Pulmonary artery endothelial cell (primary cell): ENCODE results near the gene CELSR2. TPM values are rescaled to one million over a fixed set of nuclear protein-coding genes. Genes with fewer than 3 reads are reported as not detected.

ENCODE experiments used
- DNase-seq: peaks from one replicate; pipeline ENCODE4 v3.0.0-alpha.2; 2011; ENCODE audit warnings: low read depth, low spot score
- total RNA-seq: library from RNA; depleted of rRNA; stranded (reverse); fragments of >200 nt; gene quantifications from 2 replicates; pipeline ENCODE4 v1.2.3, GENCODE V29; 2014

The CELSR2 gene
- total RNA-seq, 1 donor from 2014 or later, result 1.3 TPM

- no peak for DNase-seq
Measured at GRCh38 chr1:109229531-109230127, 19.7 kb upstream of the CELSR2 start.

GRCh38 chr1:109231066-109231465 lies 18.3 kb upstream of the CELSR2 start:
- no peak for DNase-seq

- no peak for DNase-seq
Measured at GRCh38 chr1:109235137-109235536, 14.2 kb upstream of the CELSR2 start.

- DNase-seq, result no peak
Measured at GRCh38 chr1:109237512-109237911, 11.8 kb upstream of the CELSR2 start.

GRCh38 chr1:109238382-109238781 lies 11.0 kb upstream of the CELSR2 start:
- no peak for DNase-seq

GRCh38 chr1:109239047-109239408 lies 10.3 kb upstream of the CELSR2 start:
- no peak for DNase-seq

- no peak for DNase-seq
Measured at GRCh38 chr1:109239409-109240068, 9.8 kb upstream of the CELSR2 start.

- no peak for DNase-seq
Measured at GRCh38 chr1:109240158-109241152, 8.9 kb upstream of the CELSR2 start.

- no peak for DNase-seq
Measured at GRCh38 chr1:109241344-109241743, 8.0 kb upstream of the CELSR2 start.

- DNase-seq, result no peak
Measured at GRCh38 chr1:109241841-109242345, 7.4 kb upstream of the CELSR2 start.

GRCh38 chr1:109242387-109242786 lies 7.0 kb upstream of the CELSR2 start:
- no peak for DNase-seq

GRCh38 chr1:109243221-109243620 lies 6.1 kb upstream of the CELSR2 start:
- DNase-seq, result no peak

- DNase-seq, result no peak
Measured at GRCh38 chr1:109243860-109244552, 5.3 kb upstream of the CELSR2 start.

GRCh38 chr1:109246141-109246551 lies 3.2 kb upstream of the CELSR2 start:
- DNase-seq, result no peak

- DNase-seq, result no peak
Measured at GRCh38 chr1:109247401-109248365, 1.7 kb upstream of the CELSR2 start.

GRCh38 chr1:109248444-109248796 lies 919 bp upstream of the CELSR2 start:
- no peak for DNase-seq

- no peak for DNase-seq
Measured at GRCh38 chr1:109249654-109250401, 489 bp downstream of the CELSR2 start.

- no peak for DNase-seq
Measured at GRCh38 chr1:109250454-109251276, 1.3 kb downstream of the CELSR2 start.
